Measurements from ENCODE around the gene SH3D21. TPM values are rescaled to one million over a fixed set of nuclear protein-coding genes. Genes with fewer than 3 reads are reported as not detected.
A peak's percentile ranks its signal among the peaks of the same experiment; 100 is the strongest.

The SH3D21 gene
- total and polyA plus RNA-seq, 2 of the 8 experiments (the other 6 are each of a cell fraction or from before 2014, with no cell fraction given) = 3.4 to 8.6 TPM

GRCh38 chr1:36366091-36366661 lies 60.0 kb downstream of the SH3D21 start:
- H3K27ac ChIP-seq (ENCODE audit: low read depth, low read length) = no peak overlapping the region
- DNase-seq (ENCODE audit: low read depth in 1 of 2, low spot score in 2 of 2) (no peak), FAIRE-seq (no peak)
- no peak overlapping the region for H3K14ac ChIP-seq (ENCODE audit: insufficient read length)
- no peak overlapping the region for H2BK120ac ChIP-seq (replicated peaks; ENCODE audit: low read depth, low read length)
- H3K79me1 ChIP-seq (ENCODE audit: low read depth, low read length) = peaks cover 3% of the 10 kb centered on the region; the same call in 1 of the 2 replicates
- 0 out of 2 replicates have a peak overlapping the region, but pooled peaks have one; percentile 40 for H3K18ac ChIP-seq (ENCODE audit: extremely low read depth, low read length)
- H3K9ac ChIP-seq (replicated peaks in 1 of 4; ENCODE audit: extremely low read depth in 1 of 4, low read depth in 3 of 4, low read length in 3 of 4) = peak overlapping the region in 1 of 4 experiments; percentile 5; a peak in 1 of 7 replicates
- peak overlapping the region; percentile 44; the same call in 1 of the 2 replicates for H2BK12ac ChIP-seq (ENCODE audit: low read depth, low read length)
- no peak overlapping the region for H2AK5ac ChIP-seq (ENCODE audit: low read depth, low read length)
- no peaks in the 10 kb centered on the region for H3K9me3 ChIP-seq (ENCODE audit: insufficient read depth in 2 of 2, low read depth in 1 of 2, low read length in 1 of 2)
- peaks cover 0 to 7% of the 10 kb centered on the region in 2 experiments for H4K20me1 ChIP-seq (replicated peaks in 1 of 2; ENCODE audit: control insufficient read depth in 1 of 2, insufficient read depth in 2 of 2, low read length in 2 of 2)
- ChIA-PET POLR2A (ENCODE audit: partially characterized antibody) (interaction anchor here (0.8 to 5.2 kb wide), 7 partner anchors 9 to 42 kb away, joined by 3 to 33 read pairs (median 4); partner anchors contain the start of gene EVA1B), CTCF (ENCODE audit: partially characterized antibody) (interaction anchor here (0.7 to 7.9 kb wide), 8 partner anchors 15 to 65 kb away, joined by 3 to 90 read pairs (median 6); partner anchors contain the start of gene STK40)
- no peak overlapping the region for H4K8ac ChIP-seq (ENCODE audit: extremely low read depth, insufficient read depth, low read length)
- H3K4me2 ChIP-seq (ENCODE audit: insufficient read depth in 1 of 2, low read depth in 2 of 2, low read length in 2 of 2) = no peak overlapping the region; a peak in 1 of 4 replicates
- H3K23me2 ChIP-seq (ENCODE audit: low read depth, low read length) = no peaks in the 10 kb centered on the region
- H2BK20ac ChIP-seq (ENCODE audit: low read length) = no peak overlapping the region
- H3K56ac ChIP-seq (replicated peaks; ENCODE audit: insufficient read length, low read depth, low read length) = no peak overlapping the region
- H3K79me2 ChIP-seq (ENCODE audit: control insufficient read depth in 1 of 2, insufficient read depth in 2 of 2, low read length in 2 of 2) = peaks cover 0 to 26% of the 10 kb centered on the region in 2 experiments; a peak in 2 of 4 replicates
- H3K23ac ChIP-seq (ENCODE audit: insufficient read length) = no peak overlapping the region
- no peak overlapping the region for H3K4ac ChIP-seq (replicated peaks; ENCODE audit: insufficient read length, low read depth, low read length)
- H3K4me1 ChIP-seq (replicated peaks in 1 of 4; ENCODE audit: control insufficient read depth in 3 of 4, insufficient read depth in 4 of 4, low read length in 3 of 4) = peaks cover 2 to 15% (median 10%) of the 10 kb centered on the region in 4 experiments; a peak in 6 of 7 replicates
- H3K4me3 ChIP-seq (ENCODE audit: extremely low read depth in 1 of 4, insufficient read depth in 2 of 4, low read depth in 3 of 4, low read length in 4 of 4) = no peak overlapping the region
- H2BK5ac ChIP-seq (ENCODE audit: low read depth, low read length) = peak overlapping the region; percentile 13; the same call in 1 of the 2 replicates
- no peaks in the 10 kb centered on the region for H3K27me3 ChIP-seq (replicated peaks in 1 of 4; ENCODE audit: control insufficient read depth in 3 of 4, extremely low read depth in 1 of 4, insufficient read depth in 3 of 4, low read length in 3 of 4)
- 82% methylated on average over 18 of the region's 18 CpGs; no CpG with 5 or more reads in 1 of the 2 experiments for WGBS, 2 experiments (ENCODE audit: extremely low coverage in 1 of 2, insufficient coverage in 1 of 2, insufficient read length in 1 of 2, insufficient replicate concordance in 2 of 2, low coverage in 1 of 2, low lambda C conversion rate in 2 of 2, missing lambda C conversion rate in 1 of 2)
- no peak overlapping the region for H4K91ac ChIP-seq (replicated peaks; ENCODE audit: insufficient read length, low read length)
- H2AFZ ChIP-seq (ENCODE audit: low read length) = no peak overlapping the region
- peaks cover 0 to 5% (median 1%) of the 10 kb centered on the region in 4 experiments; a peak in 1 of 8 replicates for H3K36me3 ChIP-seq (ENCODE audit: control insufficient read depth in 2 of 4, insufficient read depth in 4 of 4, low read length in 3 of 4)
- no peak overlapping the region for H2BK15ac ChIP-seq (ENCODE audit: low read length)
- H4K5ac ChIP-seq (ENCODE audit: insufficient read length, low read depth, low read length) = no peak overlapping the region
- no peak for TF ChIP-seq CTBP2 (IDR thresholded peaks at IDR 0.05; ENCODE audit: borderline replicate concordance, insufficient read depth, insufficient read length, low read length)
- TF ChIP-seq CTCF (IDR thresholded peaks at IDR 0.05; ENCODE audit: control extremely low read depth in 1 of 3, insufficient read depth in 1 of 3, low read depth in 1 of 3, low read length in 3 of 3) = peak in 1 of 3 experiments; percentile 16; a peak in 1 of 4 replicates
